Skin of body (tissue), 2 donors: ENCODE measurements around the gene TKFC. TPM values are rescaled to one million over a fixed set of nuclear protein-coding genes. Genes with fewer than 3 reads are reported as not detected.

Experiments used
- DNase-seq: peaks from one replicate; lab custom pipeline; 2025; lab: John Stamatoyannopoulos, UW
- total RNA-seq: library from RNA; depleted of rRNA; stranded (reverse); fragments of >200 nt; gene quantifications from one replicate; pipeline ENCODE4 v1.2.3, GENCODE V29; 2014

The TKFC gene
- 13.0 TPM for total RNA-seq

- DNase-seq, result peak; percentile 79
Observed at GRCh38 chr11:61332797-61333549, at the start of gene TKFC, which contains the start of gene DDB1. TKFC (plus strand) TSS chr11:61333228; CDS start chr11:61334729, 1,501 bp downstream. DDB1 (minus strand) TSS chr11:61333105; CDS start chr11:61332968, 137 bp downstream.

GRCh38 chr11:61283613-61284012 is 49.4 kb upstream of the TKFC start:
- no peak for DNase-seq

DNA sequence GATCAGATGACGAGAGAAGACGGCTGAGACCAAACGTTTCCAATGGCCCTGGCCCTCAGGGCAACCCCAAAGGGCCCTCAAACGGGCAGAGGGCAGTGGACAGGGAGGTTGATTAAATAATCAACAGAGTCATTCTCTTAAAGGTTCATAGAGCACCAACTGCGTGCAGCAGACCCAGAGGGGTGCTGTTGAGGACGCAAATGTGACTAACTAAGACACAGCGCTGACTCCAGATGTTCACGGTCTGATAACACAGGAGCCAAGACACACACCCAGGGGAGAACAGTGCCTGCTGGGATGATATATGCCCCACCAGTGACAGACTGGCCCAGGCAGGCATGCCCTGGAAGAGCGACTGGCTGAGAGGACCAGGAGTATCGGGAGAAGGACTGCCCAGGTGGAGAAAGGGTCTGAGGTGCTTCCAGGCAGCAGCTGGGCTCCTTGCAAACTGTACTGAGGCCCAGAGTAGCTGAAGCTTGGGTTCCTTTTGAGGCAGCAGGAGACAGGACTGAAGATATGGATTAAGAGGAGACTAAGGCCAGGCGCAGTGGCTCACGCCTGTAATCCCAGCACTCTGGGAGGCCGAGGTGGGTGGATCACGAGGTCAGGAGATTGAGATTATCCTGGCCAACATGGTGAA is 45.6 kb upstream of the TKFC start:
- DNase-seq, result no peak

DNA sequence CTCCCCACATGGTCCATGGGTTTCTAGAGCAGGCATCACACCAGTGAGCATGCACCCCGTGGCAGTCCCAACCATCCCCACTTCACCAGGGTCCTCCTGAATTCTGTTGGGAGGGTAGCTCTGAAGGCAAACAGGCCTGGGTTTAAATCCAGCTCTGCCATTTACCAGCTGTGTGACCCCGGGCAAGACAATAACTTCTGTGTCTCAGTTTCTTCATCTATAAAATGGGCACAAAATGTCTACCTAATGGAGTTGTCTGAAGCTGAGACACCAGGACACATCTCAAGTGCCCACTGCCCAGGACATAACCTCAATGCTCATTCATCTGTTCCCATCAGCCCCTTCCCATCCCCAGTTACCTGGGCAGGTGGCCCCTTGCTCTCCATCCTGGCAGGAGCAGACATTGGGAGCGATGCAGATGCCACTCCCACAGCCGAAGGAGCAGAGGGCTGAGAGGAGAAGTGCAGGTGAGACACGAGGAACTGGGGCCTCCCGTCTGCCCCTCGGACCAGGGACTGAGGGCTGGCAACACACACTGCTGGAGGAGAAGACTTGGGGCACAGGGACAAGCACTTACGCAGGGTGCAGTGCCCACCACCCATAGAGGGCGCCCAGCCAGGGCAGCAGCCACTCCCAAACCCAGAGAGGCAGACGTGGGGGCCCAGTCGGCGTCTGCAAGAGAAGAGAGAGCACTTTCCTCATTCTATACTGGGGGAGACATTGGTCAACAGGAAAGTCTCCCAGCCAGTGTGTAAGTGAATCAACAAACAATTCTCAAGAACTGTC is 41.9 kb upstream of the TKFC start:
- DNase-seq, result no peak

- no peak for DNase-seq
Observed at GRCh38 chr11:61292356-61292755, 40.7 kb upstream of the TKFC start.

GRCh38 chr11:61293867-61294716 is 38.9 kb upstream of the TKFC start:
- peak; percentile 11 for DNase-seq

- peak; percentile 24 for DNase-seq
Observed at GRCh38 chr11:61294717-61295595, 38.1 kb upstream of the TKFC start, which contains the start of gene VWCE. VWCE (minus strand) TSS chr11:61295316; CDS start chr11:61295037, 279 bp downstream.

- DNase-seq, result no peak
Observed at GRCh38 chr11:61295596-61295926, 37.5 kb upstream of the TKFC start.

GRCh38 chr11:61297341-61297740 is 35.7 kb upstream of the TKFC start:
- DNase-seq, result no peak

DNA sequence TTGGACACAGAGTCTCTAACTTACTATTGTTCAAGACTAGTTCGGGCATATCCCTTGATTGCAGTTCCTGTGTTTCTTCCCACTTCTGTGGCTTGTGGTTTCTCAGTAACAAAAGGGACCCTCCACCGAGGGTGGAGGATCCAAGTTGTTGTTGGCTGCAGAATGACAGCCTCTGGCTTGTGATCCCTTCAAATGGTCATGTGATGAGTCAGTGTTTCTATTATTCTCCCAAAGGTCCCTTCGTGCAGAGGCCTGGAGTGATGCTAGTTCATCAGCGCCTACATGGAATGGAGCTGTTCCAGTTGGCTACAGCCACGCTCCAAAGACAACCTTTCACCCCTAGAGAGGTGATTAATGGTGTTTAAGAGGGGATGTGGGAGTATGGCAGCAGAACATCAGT is 35.3 kb upstream of the TKFC start:
- DNase-seq, result peak; percentile 12

- no peak for DNase-seq
Observed at GRCh38 chr11:61298663-61299244, 34.3 kb upstream of the TKFC start.

DNA sequence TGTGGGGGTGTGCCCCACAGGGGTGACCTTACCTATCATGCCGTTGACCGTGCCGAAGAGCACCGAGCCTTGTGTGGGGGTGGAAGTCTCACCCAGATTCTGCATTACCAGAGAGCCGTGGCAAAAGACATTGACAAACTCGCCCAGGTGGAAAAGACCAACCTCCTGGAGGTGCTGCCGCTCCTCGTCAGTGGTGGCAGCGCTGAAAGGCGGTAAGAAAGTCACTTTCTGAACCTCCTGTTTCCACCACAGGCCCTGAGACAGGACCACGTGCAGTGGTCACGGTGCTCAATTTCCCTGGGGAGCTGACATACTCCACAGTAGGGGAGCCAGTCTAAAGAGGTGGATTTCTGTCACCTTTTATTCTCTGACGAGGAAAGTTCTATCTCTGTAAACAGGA is 30.5 kb upstream of the TKFC start:
- no peak for DNase-seq

- DNase-seq, result no peak
Observed at GRCh38 chr11:61303725-61304124, 29.3 kb upstream of the TKFC start.

DNA sequence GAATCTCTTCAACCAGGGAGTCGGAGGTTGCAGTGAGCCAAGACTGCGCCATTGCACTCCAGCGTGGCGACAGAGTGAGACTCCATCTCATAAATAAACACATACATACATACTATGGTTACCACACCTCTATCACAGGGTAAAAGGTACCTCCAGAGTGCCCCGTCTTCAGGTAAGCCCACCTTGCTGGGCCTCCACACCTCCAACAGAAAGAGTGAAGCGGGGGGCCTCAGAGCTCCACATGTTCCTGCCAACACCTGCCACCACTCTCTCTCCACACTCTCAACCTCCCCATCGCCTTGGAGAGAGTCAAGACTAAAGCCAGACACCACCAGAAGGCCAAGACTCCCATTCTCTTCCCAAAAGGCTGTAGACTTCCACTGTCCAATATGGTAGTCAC is 27.6 kb upstream of the TKFC start:
- DNase-seq, result no peak

- DNase-seq, result no peak
Observed at GRCh38 chr11:61306221-61306620, 26.8 kb upstream of the TKFC start.

DNA sequence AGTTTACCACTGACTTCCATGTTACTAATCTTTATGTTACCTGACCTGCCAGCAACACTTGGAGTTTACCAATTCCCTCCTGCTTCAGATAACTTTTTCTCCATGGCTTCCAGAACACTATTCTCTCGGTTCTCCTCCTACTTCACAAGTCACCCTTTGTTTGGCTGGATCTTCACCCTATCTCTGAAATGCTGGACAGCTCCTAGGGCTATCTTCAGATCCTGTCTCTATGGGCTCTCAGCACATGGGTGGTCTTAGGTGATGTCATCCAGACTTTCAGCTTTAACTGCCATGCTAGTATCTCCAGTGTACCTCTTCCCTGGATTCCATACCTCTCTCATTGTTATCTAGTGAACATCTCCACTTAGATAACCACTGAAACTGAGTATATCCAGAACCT is 25.7 kb upstream of the TKFC start:
- no peak for DNase-seq

GRCh38 chr11:61309141-61309540 is 23.9 kb upstream of the TKFC start:
- DNase-seq, result no peak

DNA sequence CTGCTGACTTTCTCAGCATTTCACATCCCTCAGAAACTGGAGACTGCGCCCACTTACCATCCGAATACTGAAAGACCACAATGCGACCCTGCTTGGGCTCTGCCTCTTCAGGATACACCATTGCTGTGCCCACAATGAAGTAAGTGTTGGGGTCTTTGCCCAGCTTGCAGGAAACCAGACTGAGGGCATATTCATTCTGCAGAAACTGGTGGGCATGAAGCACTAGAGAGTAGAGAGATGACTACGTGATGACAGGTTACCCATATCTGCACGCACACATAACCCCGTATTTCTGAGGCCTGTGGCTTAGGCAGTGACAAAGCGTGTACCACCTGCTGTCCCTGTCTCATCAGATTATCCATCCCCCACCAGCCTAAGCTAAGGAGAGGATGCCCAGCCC is 23.3 kb upstream of the TKFC start:
- no peak for DNase-seq

GRCh38 chr11:61310749-61311148 is 22.3 kb upstream of the TKFC start:
- DNase-seq, result no peak

DNA sequence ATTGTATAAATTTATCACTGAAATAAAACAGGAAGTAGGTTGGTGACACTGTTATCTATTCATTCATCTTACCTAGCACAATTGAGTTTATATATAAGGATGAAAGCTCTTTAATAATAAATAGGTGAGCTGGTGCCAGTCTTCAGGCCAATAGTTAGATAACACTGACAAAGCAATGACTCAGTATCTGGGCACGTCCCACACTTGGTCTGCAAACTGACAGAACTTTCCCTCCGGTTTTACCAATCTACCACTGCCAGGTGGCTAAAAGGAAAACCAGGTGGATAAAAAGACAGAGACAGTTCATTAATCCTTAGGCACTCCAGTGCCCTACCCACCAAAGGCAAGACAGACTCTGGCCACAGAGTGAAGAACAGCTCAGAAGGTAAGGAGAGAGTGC is 17.8 kb upstream of the TKFC start:
- no peak for DNase-seq
